Fibroblast of skin of left quadriceps (primary cell): ENCODE results near the gene PSEN1.

Experiments used
- DNase-seq, 2 experiments: peaks; one replicate each; pipeline ENCODE4 v3.0.0-alpha.2; 2013; ENCODE audit warnings: low read depth in 2 of 2

The PSEN1 gene

DNA sequence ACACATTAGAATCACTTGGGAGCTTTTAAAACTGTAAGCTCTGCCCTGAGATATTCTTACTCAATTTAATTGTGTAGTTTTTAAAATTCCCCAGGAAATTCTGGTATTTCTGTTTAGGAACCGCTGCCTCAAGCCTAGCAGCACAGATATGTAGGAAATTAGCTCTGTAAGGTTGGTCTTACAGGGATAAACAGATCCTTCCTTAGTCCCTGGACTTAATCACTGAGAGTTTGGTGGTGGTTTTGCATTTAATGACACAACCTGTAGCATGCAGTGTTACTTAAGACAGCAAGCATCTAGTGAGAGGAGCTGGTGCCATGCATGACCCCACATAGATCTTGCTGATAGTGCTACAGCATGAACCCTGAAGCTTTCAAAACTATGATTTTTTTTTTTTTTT is 81.1 kb downstream of the PSEN1 start:
- no peak for DNase-seq

DNA sequence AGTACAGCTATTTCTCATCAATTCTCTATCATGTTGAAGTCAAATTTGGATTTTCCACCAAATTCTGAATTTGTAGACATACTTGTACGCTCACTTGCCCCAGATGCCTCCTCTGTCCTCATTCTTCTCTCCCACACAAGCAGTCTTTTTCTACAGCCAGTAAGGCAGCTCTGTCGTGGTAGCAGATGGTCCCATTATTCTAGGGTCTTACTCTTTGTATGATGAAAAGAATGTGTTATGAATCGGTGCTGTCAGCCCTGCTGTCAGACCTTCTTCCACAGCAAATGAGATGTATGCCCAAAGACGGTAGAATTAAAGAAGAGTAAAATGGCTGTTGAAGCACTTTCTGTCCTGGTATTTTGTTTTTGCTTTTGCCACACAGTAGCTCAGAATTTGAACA is 83.8 kb downstream of the PSEN1 start:
- no peak for DNase-seq

DNA sequence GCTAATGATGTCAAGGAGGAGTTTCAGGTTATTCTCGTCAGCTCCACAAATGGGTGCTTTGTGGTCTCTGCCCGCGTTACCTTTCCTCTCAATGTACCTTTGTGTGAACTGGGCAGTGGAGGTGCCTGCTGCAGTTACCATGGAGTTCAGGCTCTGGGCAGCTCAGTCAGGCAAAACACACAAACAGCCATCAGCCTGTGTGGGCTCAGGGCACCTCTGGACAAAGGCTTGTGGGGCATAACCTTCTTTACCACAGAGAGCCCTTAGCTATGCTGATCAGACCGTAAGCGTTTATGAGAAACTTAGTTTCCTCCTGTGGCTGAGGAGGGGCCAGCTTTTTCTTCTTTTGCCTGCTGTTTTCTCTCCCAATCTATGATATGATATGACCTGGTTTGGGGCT is 84.3 kb downstream of the PSEN1 start:
- DNase-seq, result no peak

DNA sequence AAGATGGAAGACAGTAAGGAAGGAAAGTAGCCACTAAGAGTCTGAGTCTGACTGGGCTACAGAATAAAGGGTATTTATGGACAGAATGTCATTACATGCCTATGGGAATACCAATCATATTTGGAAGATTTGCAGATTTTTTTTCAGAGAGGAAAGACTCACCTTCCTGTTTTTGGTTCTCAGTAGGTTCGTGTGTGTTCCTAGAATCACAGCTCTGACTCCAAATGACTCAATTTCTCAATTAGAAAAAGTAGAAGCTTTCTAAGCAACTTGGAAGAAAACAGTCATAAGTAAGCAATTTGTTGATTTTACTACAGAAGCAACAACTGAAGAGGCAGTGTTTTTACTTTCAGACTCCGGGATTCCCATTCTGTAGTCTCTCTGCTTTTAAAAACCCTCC is 85.6 kb downstream of the PSEN1 start:
- DNase-seq, result peak in 1 of 2 experiments; percentile 7

DNA sequence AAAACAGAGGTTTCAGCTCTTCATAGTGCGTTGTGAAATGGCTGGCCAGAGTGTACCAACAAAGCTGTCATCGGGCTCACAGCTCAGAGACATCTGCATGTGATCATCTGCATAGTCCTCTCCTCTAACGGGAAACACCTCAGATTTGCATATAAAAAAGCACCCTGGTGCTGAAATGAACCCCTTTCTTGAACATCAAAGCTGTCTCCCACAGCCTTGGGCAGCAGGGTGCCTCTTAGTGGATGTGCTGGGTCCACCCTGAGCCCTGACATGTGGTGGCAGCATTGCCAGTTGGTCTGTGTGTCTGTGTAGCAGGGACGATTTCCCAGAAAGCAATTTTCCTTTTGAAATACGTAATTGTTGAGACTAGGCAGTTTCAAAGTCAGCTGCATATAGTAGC is 86.7 kb downstream of the PSEN1 start:
- peak in 1 of 2 experiments; percentile 32 for DNase-seq

DNA sequence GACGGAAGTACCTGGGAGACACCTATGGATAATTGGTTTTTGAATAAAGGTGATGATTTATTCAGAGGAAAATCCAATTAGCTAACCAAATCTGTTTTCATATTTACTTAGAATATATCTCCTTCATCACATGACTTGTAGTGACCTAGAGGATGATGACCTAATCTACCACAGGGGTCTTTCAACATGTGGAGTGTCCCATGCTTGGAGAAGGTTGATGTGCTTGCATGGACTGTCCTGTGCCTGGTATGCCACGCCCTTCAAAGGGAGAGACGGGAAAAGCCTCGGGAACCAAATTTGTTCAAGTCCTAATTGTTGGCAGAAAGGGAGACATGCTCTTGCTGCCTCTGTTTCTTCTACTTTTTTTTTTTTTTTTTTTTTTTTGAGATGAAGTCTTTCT is 89.2 kb downstream of the PSEN1 start:
- DNase-seq, result no peak

DNA sequence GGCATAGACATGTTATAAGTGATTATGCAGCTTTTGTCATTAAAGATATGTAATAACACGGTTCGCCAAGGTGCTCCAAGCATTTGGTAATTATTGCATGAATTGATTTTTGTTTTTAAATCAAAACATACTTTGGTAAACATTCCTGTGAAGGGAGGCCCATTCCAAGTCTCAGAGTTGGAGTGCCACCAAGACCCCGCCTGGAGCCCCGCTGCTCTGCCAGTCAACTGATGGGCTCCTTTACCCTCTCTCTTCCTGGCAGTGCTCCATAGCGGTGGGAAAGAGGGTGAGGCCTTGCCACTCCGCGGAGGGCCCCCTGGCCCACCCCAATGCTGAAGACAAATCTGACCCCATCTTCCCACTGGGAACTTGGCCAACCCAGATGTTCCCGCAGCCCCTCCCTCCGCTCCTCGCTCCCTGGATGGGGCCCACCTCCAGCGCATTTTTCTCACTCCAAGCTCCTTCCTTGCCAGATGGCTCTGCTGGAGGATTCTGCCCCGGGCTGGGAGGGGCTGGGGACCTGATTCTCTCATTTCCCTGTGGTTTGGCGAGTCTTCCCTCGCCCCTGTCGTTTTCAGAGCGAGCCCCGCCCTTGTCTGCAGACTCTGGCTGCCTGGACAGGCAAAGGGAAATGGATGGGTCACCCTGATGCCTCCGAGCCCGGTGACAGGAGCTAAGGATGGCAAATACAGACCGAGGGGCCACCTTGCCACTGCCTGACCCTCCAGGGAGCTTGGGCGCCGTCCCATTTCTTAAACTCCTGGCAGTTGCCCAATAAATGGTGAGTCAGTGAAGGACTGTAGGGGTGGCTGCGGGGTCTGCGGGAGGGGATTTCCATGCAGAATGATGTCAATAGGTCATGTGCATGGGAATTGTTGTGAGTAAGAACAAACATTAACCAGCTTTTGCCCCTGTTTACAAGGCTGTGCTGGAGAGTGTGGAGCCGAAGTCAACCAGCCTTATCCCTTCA is 91.8 kb downstream of the PSEN1 start:
- peak; percentile 68 to 72 for DNase-seq

DNA sequence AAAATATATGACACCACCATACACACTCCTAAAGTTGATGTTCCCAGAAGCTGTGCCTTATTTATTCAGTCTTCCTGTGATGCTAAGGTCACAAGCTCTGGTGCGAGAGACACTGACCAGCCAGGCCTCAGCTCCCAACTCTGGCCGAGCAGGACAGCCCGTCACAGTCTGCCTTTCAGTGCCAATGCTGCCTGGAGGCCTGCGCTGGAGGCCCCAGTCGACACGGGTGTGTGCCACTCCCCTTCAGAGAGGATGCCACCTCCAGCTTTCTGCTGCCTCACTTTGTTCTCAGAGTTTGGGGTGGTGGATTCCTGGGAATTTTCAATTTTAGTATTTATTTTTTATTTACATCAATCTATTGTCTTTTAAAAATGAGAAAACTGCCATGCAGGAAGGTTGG is 93.7 kb downstream of the PSEN1 start:
- DNase-seq, result no peak

DNA sequence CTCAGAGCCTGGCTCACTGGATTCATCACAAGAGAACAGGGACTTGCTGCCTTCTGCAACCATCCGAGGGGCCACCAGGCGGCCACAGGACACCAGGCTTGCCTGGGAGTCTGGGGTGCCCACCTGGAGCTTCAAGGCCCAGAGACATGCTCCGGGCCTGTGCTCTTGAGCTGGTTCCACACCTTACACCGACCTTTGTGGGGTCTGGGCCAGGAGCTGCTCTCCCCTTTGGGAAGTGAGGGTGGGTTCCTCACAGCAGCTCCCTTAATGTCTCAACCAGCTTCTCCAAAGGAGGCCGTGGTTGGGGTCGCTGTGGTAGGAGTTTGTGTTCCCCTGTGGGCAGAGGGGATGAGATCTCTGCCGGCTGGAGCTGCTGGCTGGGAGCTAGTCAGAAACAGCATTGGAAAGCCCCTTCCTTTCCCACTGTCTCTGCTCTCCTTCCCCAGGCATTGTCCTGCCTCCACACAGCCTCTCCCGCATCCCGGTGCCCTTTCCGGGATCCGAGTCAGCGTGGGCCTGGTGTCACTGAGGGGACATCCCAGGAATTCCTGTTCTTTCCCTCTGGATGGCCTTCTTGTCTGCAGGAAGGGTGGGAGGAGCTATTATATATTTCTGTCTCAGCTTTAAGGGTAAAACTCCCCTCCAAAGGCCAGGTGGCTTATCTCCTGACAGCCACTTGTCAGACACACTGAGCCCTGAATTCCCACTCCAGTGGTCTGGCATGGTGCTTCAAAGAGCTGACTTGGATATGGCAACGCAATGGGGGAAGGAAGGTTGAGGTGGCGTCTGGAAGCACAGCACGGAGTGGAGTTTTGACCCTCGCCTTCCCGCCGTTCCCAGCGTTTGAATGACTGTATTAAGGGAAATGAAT is 95.9 kb downstream of the PSEN1 start:
- DNase-seq, result no peak

DNA sequence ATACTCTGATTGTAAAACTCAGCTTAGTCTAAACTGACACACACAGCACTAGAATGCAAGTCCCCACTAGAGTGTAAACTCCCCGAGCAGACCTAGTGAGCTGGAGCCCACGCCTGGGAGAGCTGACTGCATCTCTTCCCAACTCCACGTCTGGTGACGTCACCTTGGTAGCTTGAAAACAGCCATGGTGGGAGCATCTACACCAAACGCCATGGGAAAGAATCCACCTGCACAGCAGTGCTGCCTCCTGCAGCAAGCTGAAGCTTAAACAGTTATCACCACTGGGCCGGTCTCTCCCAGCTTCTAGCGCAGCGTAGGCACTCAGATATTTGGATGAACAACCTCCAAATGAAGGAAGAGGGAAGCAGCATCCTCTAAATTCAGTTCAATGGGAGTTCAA is 96.7 kb downstream of the PSEN1 start:
- no peak for DNase-seq

DNA sequence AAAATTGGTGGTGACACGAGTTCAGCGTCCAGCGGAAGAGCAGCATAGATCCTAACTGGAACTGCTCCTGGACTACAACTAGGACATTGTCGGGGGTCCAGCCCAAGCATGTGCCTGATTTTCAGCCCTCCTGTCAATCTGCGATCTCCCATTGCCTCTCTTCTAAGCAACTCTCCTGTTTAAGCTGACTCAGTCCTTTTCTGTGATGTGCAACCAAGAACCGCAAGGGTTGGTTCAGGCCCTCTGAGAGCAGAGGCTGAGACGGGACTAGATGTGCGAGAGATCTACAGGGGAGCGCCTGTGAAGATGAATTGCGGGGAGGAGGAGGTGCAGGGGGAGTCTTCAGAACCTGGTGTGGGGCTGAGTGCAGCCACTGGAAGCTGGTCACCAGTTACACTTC is 97.3 kb downstream of the PSEN1 start:
- no peak for DNase-seq

DNA sequence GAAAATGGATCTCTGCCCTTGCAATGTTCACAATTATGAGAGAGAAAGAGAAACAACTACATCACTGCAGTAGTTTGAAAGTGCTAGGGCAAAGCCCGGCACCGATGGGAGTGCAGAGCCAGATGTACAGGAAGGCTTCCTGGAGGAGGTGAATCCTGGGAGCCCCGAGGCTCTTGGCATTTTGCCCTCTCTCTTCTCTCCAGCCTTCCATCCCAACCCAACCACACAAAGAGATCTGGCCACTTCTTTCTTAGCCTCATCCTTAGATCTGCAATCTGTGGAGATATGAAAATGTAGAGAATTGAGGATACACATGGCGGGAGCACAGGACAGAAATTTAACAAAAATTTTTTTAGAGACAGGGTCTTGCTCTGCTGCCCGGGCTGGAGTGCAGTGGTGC is 97.7 kb downstream of the PSEN1 start:
- DNase-seq, result no peak

DNA sequence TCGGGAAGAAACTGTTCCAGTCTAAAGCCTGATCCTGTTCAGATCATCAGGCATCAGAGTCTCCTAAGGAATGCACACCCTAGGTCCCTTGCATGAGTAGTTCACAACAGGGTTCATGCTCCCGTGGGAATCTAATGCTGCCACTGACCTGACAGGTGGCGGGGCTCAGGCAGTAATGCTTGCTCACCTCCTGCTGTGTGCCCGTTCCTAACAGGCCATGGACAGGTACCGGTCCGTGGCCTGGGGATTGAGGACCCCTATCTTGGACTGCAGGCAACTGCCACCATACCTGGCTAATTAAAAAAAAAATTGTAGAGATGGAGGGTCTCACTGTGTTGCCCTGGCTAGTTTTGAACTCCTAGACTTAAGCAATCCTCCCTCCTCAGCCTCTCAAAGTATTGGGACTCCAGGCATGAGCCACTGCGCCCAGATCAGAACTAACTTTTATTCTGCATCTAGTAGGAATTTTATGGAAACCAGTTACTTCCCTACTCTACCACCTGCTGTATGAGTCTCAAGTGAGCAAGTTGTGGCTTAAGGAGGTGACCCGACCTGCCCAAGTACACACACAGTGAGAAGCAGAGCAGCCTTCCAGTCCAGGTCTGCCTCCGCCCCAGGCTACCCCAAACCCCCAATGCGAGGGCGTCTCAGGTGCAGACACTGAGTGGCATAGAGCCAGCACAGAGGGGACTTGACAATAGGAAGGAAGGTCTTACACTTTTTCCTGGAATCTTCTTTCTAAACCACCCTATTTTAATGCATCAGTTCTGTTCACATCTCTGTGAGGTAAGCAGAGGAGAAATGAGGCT is 98.5 kb downstream of the PSEN1 start:
- DNase-seq, result no peak

DNA sequence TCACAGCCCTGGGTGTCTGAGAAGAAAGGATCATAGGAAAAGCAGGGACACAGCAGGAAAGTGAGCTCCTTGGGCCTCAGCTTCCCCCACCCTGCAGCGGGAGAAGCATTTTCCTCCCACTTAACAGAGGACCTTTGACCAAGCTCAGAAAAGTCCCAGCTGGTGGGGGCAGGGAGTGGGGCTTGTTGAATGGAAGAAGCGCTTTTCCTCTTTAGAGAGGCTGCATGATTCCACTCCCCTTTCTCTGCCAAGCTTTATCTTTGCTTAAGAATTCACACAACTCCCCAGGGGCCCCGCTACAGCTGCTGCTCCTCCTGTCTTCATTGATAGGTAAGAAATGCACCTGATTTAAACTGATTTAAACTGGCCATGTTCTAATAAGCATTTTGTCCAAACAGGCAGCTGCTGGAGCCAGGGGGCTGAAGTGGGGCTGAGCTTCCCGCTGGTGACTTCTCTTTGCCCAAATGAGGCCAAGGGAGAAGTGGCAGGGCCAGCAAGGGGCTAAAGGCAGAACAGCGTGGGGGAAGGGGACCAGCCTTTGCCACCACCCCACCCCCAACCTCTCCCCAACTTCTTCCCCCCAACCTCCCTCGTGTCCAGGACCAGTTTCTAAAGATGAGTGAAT is 99.3 kb downstream of the PSEN1 start:
- DNase-seq, result no peak

DNA sequence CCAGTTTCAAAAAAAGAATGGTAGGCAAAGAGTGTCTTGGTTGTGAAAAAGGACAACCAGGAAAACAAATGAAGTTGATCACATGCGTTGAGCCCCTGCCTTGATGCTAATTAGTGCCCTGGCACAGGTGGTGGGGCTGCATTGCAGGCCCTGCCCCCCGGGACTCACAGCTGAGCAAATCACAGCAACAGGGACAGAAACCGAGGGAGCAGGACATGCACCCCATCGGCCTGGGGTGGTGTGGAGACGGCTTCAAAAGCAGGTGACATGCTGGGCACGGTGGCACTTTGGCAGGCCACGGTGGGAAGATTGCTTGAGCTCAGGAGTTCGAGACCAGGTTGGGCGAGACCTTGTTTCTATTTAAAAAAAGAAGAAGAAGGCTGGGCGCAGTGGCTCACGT is 99.8 kb downstream of the PSEN1 start:
- DNase-seq, result no peak

DNA sequence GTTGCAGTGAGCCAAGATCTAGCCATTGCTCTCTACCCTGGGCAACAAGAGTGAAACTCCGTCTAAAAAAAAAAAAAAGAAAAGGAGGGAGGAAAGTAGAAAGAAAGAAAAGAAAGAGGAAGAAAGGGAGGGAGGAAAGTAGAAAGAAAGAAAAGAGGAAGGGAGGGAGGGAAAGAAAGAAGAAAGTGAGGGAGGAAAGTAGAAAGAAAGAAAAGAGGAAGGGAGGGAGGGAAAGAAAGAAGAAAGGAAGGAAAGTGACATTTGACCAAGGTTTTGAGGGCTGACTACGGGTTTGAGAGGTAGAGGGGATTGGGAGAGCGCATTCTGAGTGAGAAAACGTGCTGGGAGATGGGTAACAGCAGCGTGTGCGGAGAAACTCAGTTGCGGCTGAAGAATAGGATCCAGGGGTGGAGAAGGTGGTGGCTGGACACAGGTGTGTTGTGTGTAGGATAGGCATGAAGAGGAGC is 100.5 kb downstream of the PSEN1 start:
- no peak for DNase-seq

DNA sequence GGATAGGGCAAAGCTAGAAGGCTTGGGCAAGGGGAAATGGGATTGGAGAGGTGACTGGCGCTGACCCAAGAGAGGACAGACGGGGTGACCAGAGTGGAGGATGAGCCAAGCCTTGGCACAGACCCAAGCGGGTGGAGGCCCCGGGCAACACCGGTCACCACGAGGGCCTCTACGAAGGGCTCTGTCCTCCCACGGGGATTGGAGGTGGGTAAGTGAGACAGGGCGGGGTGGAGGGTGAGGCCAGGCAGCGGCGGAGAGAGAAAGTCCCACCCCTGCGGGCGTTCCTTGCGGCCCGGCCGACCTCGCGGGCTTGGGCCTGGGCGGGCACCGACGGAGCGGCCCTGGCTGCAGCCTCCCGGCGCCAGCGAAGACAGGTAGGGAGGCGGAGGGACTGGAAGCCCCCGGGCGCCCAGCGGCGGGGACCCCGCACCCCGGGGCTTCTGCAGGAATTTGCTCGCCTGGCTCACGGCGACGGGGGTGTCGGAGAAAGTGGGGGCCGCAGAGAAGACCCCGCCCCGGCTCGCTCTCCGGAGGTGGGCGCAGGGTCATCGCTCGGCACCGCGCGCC is 101.0 kb downstream of the PSEN1 start, which contains the start of gene PAPLN:
PAPLN (plus strand) TSS at position 288 of the 567 bp plus-strand sequence. CDS start 2,273 bp downstream, outside the sequence.
- no peak for DNase-seq

DNA sequence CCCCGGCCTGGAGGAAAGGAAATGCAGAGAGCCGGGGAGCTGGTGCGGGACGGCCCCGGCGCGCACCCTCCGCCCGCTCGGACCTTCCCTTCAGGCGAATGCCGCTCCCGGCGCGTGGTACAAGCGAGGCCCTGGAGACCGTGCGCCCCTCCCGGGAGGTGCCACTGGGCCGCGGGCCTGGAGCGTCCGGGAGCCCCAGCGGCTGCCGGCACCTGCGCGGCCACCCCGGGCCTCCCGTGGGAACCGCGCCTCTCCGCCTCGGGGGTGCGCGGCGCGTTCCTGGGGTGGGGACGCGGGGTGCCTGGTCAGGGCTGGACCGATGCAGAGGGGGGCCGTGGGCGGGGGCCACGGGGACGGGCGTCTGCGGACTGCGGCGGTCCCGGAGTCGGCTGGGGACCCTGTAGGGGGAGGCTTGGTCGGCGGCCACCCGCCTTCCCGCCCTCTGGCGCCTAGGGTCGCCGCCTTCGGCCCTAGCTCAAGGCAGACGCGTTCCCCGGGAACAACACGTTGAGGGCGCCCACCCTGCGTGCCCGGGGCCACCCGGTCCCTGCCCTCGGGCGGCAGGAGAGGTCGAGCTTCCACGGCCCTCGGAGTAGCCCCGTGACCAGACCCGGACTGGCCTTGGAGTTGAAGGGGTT is 101.6 kb downstream of the PSEN1 start:
- DNase-seq, result no peak

DNA sequence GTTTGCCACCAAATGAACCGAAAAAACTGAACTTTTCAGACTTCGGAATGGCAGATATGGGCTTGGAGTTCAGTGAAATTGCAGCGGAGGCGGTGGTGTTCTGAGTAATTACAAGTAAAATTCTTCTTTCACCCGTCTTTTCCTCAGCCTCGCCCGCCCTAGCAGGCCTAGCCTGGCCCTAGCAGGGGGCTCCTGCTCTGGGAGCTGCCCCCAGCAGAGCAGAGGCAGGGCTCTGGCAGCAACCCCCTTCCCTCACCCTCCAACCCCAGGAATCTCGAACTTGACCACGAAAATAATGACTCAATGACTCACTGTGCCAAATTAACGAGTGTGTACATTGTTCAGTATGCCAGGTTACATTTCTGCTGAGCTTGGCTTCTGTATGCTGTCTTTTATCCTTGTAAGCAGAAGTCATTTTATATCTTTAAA is 102.1 kb downstream of the PSEN1 start:
- peak; percentile 62 to 64 for DNase-seq

DNA sequence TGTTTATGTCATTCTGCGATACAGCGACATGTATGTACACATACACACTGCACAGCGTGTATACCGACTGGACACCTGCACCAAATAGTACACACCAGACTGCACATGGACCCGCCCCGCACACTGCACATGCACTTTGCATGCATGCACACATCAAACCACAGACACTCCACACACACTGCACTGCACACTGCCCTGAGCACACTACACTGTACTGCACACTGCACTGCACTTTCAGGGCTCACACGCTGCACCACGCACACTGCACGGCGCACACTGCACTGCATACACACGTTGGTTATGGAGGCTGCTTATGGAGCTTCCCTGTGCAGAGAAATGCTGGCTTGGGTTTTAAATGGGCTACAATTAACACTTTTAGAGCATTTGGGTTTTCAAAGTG is 102.6 kb downstream of the PSEN1 start:
- no peak for DNase-seq
